Subcutaneous adipose tissue (tissue), 4 donors: ENCODE results near the gene GNAT2. TPM values are rescaled to one million over a fixed set of nuclear protein-coding genes. Genes with fewer than 3 reads are reported as not detected.

Experiments used
- total RNA-seq, 4 donors: library from RNA; depleted of rRNA; stranded (reverse); fragments of >200 nt; gene quantifications; one replicate each; pipeline ENCODE4 v1.1.0, GENCODE V29; 2016
- TF ChIP-seq, protein P1 (sequence below): fragments of 450-650 bp; IDR thresholded peaks from one replicate; pipeline ENCODE4 v1.5.1; 2016; ENCODE audit warnings: low read depth, mild to moderate bottlenecking, control low read depth, antibody characterized with exemption, moderate library complexity

GNAT2 gene
- total RNA-seq, 4 donors from 2014 or later, result not detected

DNA sequence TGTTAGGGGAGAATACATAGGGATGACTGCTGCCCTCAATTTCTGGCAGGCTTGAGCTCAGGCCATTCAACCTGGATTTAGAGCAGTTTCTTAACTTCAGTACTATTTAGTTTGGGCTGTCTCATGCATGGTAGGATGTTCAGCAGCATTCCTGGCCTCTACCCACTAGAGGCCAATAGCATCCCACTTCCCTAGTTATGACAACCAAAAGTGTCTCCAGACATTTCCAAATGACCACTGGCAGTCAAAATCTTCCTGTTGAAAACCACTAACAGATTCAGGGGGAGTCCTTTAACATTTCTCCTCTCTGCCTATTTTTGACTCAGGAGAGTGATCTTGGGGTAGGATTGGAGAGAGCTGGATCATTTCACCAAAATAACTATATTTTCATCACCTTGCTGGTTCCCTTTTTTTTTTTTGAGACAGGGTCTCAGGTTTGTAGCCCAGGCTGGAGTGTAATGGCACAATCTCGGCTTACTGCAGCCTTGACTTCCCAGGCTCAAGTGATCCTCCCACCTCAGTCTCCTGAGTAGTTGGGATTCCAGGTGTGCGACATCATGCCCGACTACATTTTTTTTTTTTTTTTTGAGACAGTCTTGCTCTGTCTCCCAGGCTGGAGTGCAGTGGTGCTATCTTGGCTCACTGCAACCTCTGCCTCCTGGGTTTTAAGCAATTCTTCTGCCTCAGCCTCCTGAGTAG is 8.7 kb downstream of the GNAT2 start:
- TF ChIP-seq, protein P1, sequence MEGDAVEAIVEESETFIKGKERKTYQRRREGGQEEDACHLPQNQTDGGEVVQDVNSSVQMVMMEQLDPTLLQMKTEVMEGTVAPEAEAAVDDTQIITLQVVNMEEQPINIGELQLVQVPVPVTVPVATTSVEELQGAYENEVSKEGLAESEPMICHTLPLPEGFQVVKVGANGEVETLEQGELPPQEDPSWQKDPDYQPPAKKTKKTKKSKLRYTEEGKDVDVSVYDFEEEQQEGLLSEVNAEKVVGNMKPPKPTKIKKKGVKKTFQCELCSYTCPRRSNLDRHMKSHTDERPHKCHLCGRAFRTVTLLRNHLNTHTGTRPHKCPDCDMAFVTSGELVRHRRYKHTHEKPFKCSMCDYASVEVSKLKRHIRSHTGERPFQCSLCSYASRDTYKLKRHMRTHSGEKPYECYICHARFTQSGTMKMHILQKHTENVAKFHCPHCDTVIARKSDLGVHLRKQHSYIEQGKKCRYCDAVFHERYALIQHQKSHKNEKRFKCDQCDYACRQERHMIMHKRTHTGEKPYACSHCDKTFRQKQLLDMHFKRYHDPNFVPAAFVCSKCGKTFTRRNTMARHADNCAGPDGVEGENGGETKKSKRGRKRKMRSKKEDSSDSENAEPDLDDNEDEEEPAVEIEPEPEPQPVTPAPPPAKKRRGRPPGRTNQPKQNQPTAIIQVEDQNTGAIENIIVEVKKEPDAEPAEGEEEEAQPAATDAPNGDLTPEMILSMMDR, result no peak

DNA sequence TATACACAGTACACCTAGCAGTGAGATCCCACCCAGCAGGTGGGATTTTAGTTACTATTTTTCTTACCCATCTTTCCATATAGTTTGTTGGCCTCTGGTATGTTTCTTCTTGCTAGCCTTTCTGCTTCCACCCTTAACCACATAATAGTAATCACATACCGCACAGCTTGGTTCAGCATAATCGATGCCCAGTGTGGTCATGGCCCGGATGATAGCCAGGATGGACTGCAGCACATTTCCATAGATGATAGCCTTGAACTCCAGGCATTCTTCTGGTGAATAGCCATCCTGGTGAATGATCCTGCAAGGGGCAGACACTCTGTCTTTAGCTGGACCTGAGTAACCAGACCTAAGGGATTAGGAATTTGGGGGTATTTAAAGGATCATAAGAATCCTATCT is 9.5 kb downstream of the GNAT2 start:
- TF ChIP-seq, protein P1, result no peak

- TF ChIP-seq, protein P1, result no peak
These were observed 14.0 kb downstream of the GNAT2 start for GRCh38 chr1:109605381-109605780.

GRCh38 chr1:109603229-109603628 is 16.2 kb downstream of the GNAT2 start:
- TF ChIP-seq, protein P1, result no peak

- TF ChIP-seq, protein P1, result no peak
These were observed 20.8 kb downstream of the GNAT2 start for GRCh38 chr1:109598655-109599054.

- TF ChIP-seq, protein P1, result no peak
These were observed 21.3 kb downstream of the GNAT2 start for GRCh38 chr1:109598156-109598555.

- TF ChIP-seq, protein P1, result no peak
These were observed 23.9 kb downstream of the GNAT2 start for GRCh38 chr1:109595531-109595930.
